ENCODE data around the gene OXNAD1. TPM values are rescaled to one million over a fixed set of nuclear protein-coding genes. Genes with fewer than 3 reads are reported as not detected.

OXNAD1 gene
- total and polyA plus RNA-seq, 9 donors: 4.0 to 16.3 (median 11.5) TPM

GRCh38 chr3:16313886-16314645 is 49.1 kb downstream of the OXNAD1 start:
- Histone ChIP-seq H3K4me1 (ENCODE audit: insufficient read depth) (no peaks in the 10 kb centered on the region), H3K27ac (no peak overlapping the region), H3K9me3 (no peaks in the 10 kb centered on the region), H3K4me3 (no peak overlapping the region), H3K36me3 (no peaks in the 10 kb centered on the region), H3K27me3 (no peaks in the 10 kb centered on the region)
- no peak for DNase-seq
- intact Hi-C loops (cut with DNase I): no loop called here
- TF ChIP-seq POLR2A (IDR thresholded peaks at IDR 0.05): no peak
- TF ChIP-seq, protein P1, sequence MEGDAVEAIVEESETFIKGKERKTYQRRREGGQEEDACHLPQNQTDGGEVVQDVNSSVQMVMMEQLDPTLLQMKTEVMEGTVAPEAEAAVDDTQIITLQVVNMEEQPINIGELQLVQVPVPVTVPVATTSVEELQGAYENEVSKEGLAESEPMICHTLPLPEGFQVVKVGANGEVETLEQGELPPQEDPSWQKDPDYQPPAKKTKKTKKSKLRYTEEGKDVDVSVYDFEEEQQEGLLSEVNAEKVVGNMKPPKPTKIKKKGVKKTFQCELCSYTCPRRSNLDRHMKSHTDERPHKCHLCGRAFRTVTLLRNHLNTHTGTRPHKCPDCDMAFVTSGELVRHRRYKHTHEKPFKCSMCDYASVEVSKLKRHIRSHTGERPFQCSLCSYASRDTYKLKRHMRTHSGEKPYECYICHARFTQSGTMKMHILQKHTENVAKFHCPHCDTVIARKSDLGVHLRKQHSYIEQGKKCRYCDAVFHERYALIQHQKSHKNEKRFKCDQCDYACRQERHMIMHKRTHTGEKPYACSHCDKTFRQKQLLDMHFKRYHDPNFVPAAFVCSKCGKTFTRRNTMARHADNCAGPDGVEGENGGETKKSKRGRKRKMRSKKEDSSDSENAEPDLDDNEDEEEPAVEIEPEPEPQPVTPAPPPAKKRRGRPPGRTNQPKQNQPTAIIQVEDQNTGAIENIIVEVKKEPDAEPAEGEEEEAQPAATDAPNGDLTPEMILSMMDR (IDR thresholded peaks at IDR 0.05): no peak
- no peak for TF ChIP-seq EP300 (IDR thresholded peaks at IDR 0.05)
- 80 to 96% (median 89%) methylated on average over 5 of the region's 5 CpGs for WGBS, 3 donors

GRCh38 chr3:16315623-16316022 is 50.6 kb downstream of the OXNAD1 start:
- no peaks in the 10 kb centered on the region for H3K27me3 ChIP-seq
- no peaks in the 10 kb centered on the region for H3K36me3 ChIP-seq
- no peak for DNase-seq
- no peaks in the 10 kb centered on the region for H3K4me1 ChIP-seq (ENCODE audit: insufficient read depth)
- intact Hi-C loops (cut with DNase I): no loop called here
- TF ChIP-seq POLR2A (IDR thresholded peaks at IDR 0.05) (no peak), EP300 (IDR thresholded peaks at IDR 0.05) (no peak)
- TF ChIP-seq, protein P1 (IDR thresholded peaks at IDR 0.05): no peak
- WGBS, 3 donors: 79 to 82% (median 80%) methylated on average over 7 of the region's 7 CpGs
- no peak overlapping the region for H3K4me3 ChIP-seq
- no peaks in the 10 kb centered on the region for H3K9me3 ChIP-seq
- no peak overlapping the region for H3K27ac ChIP-seq

- WGBS, 3 donors: 75 to 81% (median 78%) methylated on average over 3 of the region's 3 CpGs
- Histone ChIP-seq H3K27ac (no peak overlapping the region), H3K27me3 (no peaks in the 10 kb centered on the region), H3K9me3 (no peaks in the 10 kb centered on the region), H3K4me3 (no peak overlapping the region), H3K4me1 (ENCODE audit: insufficient read depth) (no peaks in the 10 kb centered on the region), H3K36me3 (no peaks in the 10 kb centered on the region)
- intact Hi-C loops (cut with DNase I): no loop called here
- TF ChIP-seq POLR2A (IDR thresholded peaks at IDR 0.05): no peak
- TF ChIP-seq, protein P1 (IDR thresholded peaks at IDR 0.05): no peak
- no peak for TF ChIP-seq EP300 (IDR thresholded peaks at IDR 0.05)
- no peak for DNase-seq
Measured at GRCh38 chr3:16316396-16316795, 51.4 kb downstream of the OXNAD1 start.

DNA sequence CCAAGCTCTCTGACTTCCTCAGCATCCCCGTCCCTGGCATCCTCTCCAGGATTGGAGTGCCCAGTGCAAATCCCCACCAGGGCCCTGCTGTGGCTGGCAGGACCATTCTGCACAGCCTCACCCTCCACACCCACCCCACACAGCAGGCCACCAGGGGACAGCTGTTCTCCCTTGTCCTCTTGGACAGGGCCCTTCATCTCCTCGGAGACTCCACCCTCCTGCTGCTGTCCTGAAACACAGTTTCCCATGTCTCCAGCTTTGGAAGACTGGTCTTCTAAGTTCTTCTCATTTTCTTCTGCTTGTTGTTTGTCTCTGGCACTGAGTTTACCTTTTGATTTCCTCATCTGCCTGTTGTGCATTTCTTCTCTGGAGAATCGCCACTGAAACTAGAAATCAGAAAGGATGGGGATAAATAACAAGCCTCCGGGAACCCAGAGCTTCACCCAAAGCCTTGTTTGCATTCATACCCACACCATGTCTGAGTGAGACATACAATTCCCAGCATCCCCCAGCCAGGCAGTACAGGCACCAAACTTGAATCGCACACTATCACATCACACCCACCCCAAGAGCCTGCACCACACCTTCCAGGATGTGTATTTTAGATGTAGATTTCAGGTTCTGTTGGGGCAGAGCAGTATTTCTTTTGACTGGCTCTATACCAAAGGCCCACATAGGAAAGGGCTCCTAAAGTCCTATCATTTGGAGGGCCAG is 52.0 kb downstream of the OXNAD1 start:
- 90 to 92% (median 90%) methylated on average over 5 of the region's 5 CpGs for WGBS, 3 donors
- Histone ChIP-seq H3K4me1 (ENCODE audit: insufficient read depth) (no peaks in the 10 kb centered on the region), H3K27ac (no peak overlapping the region), H3K4me3 (no peak overlapping the region), H3K36me3 (no peaks in the 10 kb centered on the region), H3K27me3 (no peaks in the 10 kb centered on the region), H3K9me3 (no peaks in the 10 kb centered on the region)
- DNase-seq: no peak
- intact Hi-C loops (cut with DNase I): no loop called here
- no peak for TF ChIP-seq POLR2A (IDR thresholded peaks at IDR 0.05)
- TF ChIP-seq, protein P1 (IDR thresholded peaks at IDR 0.05): no peak
- TF ChIP-seq EP300 (IDR thresholded peaks at IDR 0.05): no peak
